MM.1S (cell line): ENCODE results near the gene RPRD1A.

Experiments
- EZH2 ChIP-seq: fragments of 300-600 bp; sonication (generic); optimal IDR thresholded peaks from 2 replicates; pipeline ENCODE3; 2017; ENCODE audit warnings: low read depth, mild to moderate bottlenecking, antibody characterized with exemption, low read length, mixed read lengths
- TF ChIP-seq, protein P1 (sequence below): fragments of 300-600 bp; sonication (generic); IDR thresholded peaks from 2 replicates; pipeline ENCODE4 v1.5.1; 2016; ENCODE audit warnings: antibody characterized with exemption, low read length, mixed read lengths

DNA sequence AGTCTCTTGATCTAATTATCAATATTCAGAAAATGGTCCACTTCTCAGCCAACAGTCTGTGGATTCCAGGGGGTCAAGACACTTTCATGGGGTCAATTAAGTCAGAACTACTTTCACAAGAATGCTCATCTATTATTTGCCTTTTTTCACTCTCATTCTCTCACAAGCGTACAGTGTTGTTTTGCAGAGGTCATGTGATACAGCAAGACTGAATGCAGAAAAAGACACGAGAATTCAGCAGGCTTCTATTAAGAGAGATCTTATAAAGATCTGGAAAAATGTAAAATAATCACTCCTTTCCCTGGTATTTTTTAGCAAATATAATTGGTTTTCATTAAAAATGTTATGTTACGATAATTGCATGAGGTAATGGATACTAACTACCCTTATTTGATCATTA is 8.7 kb downstream of the RPRD1A start:
- TF ChIP-seq, protein P1, sequence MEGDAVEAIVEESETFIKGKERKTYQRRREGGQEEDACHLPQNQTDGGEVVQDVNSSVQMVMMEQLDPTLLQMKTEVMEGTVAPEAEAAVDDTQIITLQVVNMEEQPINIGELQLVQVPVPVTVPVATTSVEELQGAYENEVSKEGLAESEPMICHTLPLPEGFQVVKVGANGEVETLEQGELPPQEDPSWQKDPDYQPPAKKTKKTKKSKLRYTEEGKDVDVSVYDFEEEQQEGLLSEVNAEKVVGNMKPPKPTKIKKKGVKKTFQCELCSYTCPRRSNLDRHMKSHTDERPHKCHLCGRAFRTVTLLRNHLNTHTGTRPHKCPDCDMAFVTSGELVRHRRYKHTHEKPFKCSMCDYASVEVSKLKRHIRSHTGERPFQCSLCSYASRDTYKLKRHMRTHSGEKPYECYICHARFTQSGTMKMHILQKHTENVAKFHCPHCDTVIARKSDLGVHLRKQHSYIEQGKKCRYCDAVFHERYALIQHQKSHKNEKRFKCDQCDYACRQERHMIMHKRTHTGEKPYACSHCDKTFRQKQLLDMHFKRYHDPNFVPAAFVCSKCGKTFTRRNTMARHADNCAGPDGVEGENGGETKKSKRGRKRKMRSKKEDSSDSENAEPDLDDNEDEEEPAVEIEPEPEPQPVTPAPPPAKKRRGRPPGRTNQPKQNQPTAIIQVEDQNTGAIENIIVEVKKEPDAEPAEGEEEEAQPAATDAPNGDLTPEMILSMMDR: no peak
- no peak for TF ChIP-seq EZH2
